ENCODE results near the gene WASF3. TPM values are rescaled to one million over a fixed set of nuclear protein-coding genes. Genes with fewer than 3 reads are reported as not detected.
A peak's percentile ranks its signal among the peaks of the same experiment; 100 is the strongest.

Gene WASF3
- 0.12 TPM for total RNA-seq (2013)
- not detected for polyA plus RNA-seq
- not detected in 2 replicates for polyA minus RNA-seq
- 0.06 to 3.6 (median 0.30) reads per million in 11 experiments for total RNA-seq

DNA sequence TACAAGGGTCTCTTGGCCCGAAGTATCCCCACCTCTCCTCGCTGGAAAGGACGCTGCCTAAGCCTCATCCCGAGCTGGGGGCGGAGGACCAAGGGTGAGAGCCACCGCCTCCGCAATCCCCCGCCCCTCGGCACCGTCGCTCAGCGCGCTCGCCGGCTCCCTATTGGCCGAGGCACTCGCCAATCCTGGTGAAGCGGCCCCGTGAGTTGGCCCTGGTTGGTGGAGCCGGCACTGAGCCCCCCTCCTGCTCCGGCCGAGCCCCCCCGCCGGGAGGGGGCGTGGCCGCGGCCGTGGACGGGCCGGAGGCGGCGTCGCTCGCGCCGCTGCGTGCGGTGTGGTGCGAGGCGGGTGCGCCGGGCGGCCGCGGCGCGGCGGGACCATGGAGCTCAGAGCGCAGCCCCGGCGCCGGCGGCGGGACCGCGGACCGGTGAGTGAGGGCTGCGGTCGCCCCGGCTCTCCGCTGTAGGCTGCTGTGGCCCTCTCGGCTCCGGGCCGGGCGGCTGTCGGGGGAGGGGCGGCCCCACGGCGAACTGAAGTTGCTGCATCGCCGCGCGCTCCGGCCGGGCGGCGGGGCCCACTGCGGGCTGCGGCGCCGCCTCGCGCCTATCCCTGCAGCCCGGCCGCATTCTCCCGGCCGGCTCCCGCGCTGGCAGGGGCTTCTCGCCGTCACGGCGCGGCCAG is at the start of gene WASF3:
WASF3 (plus strand) TSS at position 291 of the 681 bp plus-strand sequence. CDS start 84,588 bp downstream, outside the sequence.
- Histone ChIP-seq H3K79me2 (ENCODE audit: insufficient read depth, low read length) (no peaks in the 10 kb centered on the region), H2AFZ (ENCODE audit: insufficient read depth, low read depth, low read length, poor library complexity, severe bottlenecking) (peak within 1 kb of the TSS; percentile 35), H3K4me1 (ENCODE audit: control insufficient read depth in 1 of 2, insufficient read depth in 2 of 2, low read length in 2 of 2) (peaks cover 2 to 11% of the 10 kb centered on the region in 2 donors), H3K27ac (ENCODE audit: low read depth in 1 of 2, low read length in 2 of 2) (no peak within 1 kb of the TSS), H3K4me3 (replicated peaks in 1 of 3; ENCODE audit: low read depth in 2 of 3, low read length in 3 of 3) (peak within 1 kb of the TSS in 1 of 3 experiments; percentile 56), H3K9ac (ENCODE audit: insufficient read depth, low read length, poor library complexity, severe bottlenecking) (no peak within 1 kb of the TSS), H3K4me2 (replicated peaks; ENCODE audit: extremely low read depth, low read length, poor library complexity, severe bottlenecking) (peak within 1 kb of the TSS; percentile 67), H3K27me3 (ENCODE audit: control insufficient read depth in 2 of 2, insufficient read depth in 2 of 2, low read length in 2 of 2) (peaks cover 47 to 53% of the 10 kb centered on the region in 2 donors), H3K36me3 (replicated peaks in 1 of 2; ENCODE audit: control insufficient read depth in 1 of 2, insufficient read depth in 2 of 2, low read length in 2 of 2) (no peaks in the 10 kb centered on the region), H3K9me3 (replicated peaks in 1 of 2; ENCODE audit: control insufficient read depth in 1 of 2, insufficient read depth in 1 of 2, low read length in 2 of 2) (peaks cover 0 to 17% of the 10 kb centered on the region in 2 donors), H4K20me1 (ENCODE audit: insufficient read depth, low read length) (no peaks in the 10 kb centered on the region)
- intact Hi-C loops (cut with micrococcal nuclease): no loop called here
- TF ChIP-seq, protein P1, sequence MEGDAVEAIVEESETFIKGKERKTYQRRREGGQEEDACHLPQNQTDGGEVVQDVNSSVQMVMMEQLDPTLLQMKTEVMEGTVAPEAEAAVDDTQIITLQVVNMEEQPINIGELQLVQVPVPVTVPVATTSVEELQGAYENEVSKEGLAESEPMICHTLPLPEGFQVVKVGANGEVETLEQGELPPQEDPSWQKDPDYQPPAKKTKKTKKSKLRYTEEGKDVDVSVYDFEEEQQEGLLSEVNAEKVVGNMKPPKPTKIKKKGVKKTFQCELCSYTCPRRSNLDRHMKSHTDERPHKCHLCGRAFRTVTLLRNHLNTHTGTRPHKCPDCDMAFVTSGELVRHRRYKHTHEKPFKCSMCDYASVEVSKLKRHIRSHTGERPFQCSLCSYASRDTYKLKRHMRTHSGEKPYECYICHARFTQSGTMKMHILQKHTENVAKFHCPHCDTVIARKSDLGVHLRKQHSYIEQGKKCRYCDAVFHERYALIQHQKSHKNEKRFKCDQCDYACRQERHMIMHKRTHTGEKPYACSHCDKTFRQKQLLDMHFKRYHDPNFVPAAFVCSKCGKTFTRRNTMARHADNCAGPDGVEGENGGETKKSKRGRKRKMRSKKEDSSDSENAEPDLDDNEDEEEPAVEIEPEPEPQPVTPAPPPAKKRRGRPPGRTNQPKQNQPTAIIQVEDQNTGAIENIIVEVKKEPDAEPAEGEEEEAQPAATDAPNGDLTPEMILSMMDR (IDR thresholded peaks at IDR 0.05): no peak
- Mint-ChIP-seq H3K27ac (no peak within 1 kb of the TSS), H3K4me1 (peaks cover 3% of the 10 kb centered on the region), H3K27me3 (ENCODE audit: low read depth in 3 of 3) (peaks cover 16 to 51% (median 42%) of the 10 kb centered on the region in 3 donors), H3K4me3 (peak within 1 kb of the TSS; percentile 43 to 82), H3K9me3 (peaks cover 0 to 12% (median 4%) of the 10 kb centered on the region in 7 donors), H3K36me3 (peaks cover 0 to 2% of the 10 kb centered on the region in 2 donors)
- peak in 1 of 3 donors; percentile 7 for DNase-seq
- WGBS (ENCODE audit: insufficient coverage): under 1% methylated on average over 94 of the region's 94 CpGs

GRCh38 chr13:26508885-26509284 is 48.6 kb upstream of the WASF3 start:
- no peak overlapping the region for H3K27ac ChIP-seq (ENCODE audit: low read depth in 1 of 2, low read length in 2 of 2)
- H3K4me2 ChIP-seq (replicated peaks; ENCODE audit: extremely low read depth, low read length, poor library complexity, severe bottlenecking): no peak overlapping the region
- H3K4me3 ChIP-seq (replicated peaks in 1 of 3; ENCODE audit: low read depth in 2 of 3, low read length in 3 of 3): no peak overlapping the region
- Mint-ChIP-seq H3K9me3 (peaks cover 6 to 22% (median 15%) of the 10 kb centered on the region in 7 donors), H3K4me1 (no peaks in the 10 kb centered on the region), H3K4me3 (no peak overlapping the region), H3K27me3 (ENCODE audit: low read depth in 3 of 3) (peaks cover 4 to 9% (median 6%) of the 10 kb centered on the region in 3 donors), H3K36me3 (no peaks in the 10 kb centered on the region), H3K27ac (no peak overlapping the region)
- no peak overlapping the region for H2AFZ ChIP-seq (ENCODE audit: insufficient read depth, low read depth, low read length, poor library complexity, severe bottlenecking)
- no peaks in the 10 kb centered on the region for H3K27me3 ChIP-seq (ENCODE audit: control insufficient read depth in 2 of 2, insufficient read depth in 2 of 2, low read length in 2 of 2)
- H3K36me3 ChIP-seq (replicated peaks in 1 of 2; ENCODE audit: control insufficient read depth in 1 of 2, insufficient read depth in 2 of 2, low read length in 2 of 2): no peaks in the 10 kb centered on the region
- no peak overlapping the region for H3K9ac ChIP-seq (ENCODE audit: insufficient read depth, low read length, poor library complexity, severe bottlenecking)
- H4K20me1 ChIP-seq (ENCODE audit: insufficient read depth, low read length): no peaks in the 10 kb centered on the region
- WGBS (ENCODE audit: insufficient coverage): 93% methylated on average over 4 of the region's 4 CpGs
- DNase-seq: no peak
- no peaks in the 10 kb centered on the region for H3K4me1 ChIP-seq (ENCODE audit: control insufficient read depth in 1 of 2, insufficient read depth in 2 of 2, low read length in 2 of 2)
- H3K79me2 ChIP-seq (ENCODE audit: insufficient read depth, low read length): no peaks in the 10 kb centered on the region
- peaks cover 0 to 14% of the 10 kb centered on the region in 2 donors for H3K9me3 ChIP-seq (replicated peaks in 1 of 2; ENCODE audit: control insufficient read depth in 1 of 2, insufficient read depth in 1 of 2, low read length in 2 of 2)
- TF ChIP-seq, protein P1 (IDR thresholded peaks at IDR 0.05): no peak
- intact Hi-C loops (cut with micrococcal nuclease): loop anchor here in 1 of 2 donors (10.0 kb wide), 1 partner anchor 334 kb away; no protein-coding TSS in a partner anchor

Data from CD14-positive monocyte (primary cell).